Mammary epithelial cell (primary cell): ENCODE data around the gene CERS4.
"Not testable (repeated sequence)": the region's sequence is repeated elsewhere in the genome, so short reads cannot be mapped to it uniquely, and the experiment has no call there.

ENCODE experiments used
- EZH2 ChIP-seq: IDR thresholded peaks from 2 replicates; pipeline ENCODE4 v1.6.1; 2012; ENCODE audit warnings: low read length, inconsistent platforms, borderline replicate concordance
- TF ChIP-seq, protein P1 (sequence below), 2 donors: IDR thresholded peaks in 1 of 2; conservative IDR thresholded peaks in 1 of 2; 2 replicates each; pipeline ENCODE4 v1.5.1; 2011 to 2012; ENCODE audit warnings: inconsistent platforms in 2 of 2, low read length in 2 of 2, mild to moderate bottlenecking in 2 of 2, control low read depth in 1 of 2, low read depth in 1 of 2; ENCODE audit not compliant: insufficient read depth in 1 of 2; ENCODE audit errors: extremely low read depth in 1 of 2

DNA sequence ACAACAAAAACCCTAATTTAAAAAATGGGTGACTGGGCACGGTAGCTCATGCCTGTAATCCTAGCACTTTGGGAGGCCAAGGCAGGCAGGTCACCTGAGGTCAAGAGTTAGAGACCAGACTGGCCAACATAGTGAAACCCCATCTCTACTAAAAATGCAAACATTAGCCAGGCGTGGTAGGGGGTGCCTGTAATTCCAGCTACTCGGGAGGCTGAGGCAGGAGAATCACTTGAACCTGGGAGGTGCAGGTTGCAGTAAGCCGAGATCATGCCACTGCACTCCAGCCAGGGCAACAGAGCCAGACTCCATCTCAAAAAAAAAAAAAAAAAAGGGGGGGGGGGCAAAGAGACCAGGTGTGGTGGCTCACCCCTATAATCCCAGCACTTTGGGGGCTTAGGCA is 55.1 kb downstream of the CERS4 start:
- TF ChIP-seq, protein P1, sequence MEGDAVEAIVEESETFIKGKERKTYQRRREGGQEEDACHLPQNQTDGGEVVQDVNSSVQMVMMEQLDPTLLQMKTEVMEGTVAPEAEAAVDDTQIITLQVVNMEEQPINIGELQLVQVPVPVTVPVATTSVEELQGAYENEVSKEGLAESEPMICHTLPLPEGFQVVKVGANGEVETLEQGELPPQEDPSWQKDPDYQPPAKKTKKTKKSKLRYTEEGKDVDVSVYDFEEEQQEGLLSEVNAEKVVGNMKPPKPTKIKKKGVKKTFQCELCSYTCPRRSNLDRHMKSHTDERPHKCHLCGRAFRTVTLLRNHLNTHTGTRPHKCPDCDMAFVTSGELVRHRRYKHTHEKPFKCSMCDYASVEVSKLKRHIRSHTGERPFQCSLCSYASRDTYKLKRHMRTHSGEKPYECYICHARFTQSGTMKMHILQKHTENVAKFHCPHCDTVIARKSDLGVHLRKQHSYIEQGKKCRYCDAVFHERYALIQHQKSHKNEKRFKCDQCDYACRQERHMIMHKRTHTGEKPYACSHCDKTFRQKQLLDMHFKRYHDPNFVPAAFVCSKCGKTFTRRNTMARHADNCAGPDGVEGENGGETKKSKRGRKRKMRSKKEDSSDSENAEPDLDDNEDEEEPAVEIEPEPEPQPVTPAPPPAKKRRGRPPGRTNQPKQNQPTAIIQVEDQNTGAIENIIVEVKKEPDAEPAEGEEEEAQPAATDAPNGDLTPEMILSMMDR (conservative IDR thresholded peaks at IDR 0.05 in 1 of 2, IDR thresholded peaks at IDR 0.05 in 1 of 2; ENCODE audit: extremely low read depth in 1 of 2, insufficient read depth in 1 of 2, low read depth in 1 of 2, low read length in 2 of 2): not testable (repeated sequence)
- TF ChIP-seq EZH2: not testable (repeated sequence)
